ENCODE measurements around the gene CCR7.

DNA sequence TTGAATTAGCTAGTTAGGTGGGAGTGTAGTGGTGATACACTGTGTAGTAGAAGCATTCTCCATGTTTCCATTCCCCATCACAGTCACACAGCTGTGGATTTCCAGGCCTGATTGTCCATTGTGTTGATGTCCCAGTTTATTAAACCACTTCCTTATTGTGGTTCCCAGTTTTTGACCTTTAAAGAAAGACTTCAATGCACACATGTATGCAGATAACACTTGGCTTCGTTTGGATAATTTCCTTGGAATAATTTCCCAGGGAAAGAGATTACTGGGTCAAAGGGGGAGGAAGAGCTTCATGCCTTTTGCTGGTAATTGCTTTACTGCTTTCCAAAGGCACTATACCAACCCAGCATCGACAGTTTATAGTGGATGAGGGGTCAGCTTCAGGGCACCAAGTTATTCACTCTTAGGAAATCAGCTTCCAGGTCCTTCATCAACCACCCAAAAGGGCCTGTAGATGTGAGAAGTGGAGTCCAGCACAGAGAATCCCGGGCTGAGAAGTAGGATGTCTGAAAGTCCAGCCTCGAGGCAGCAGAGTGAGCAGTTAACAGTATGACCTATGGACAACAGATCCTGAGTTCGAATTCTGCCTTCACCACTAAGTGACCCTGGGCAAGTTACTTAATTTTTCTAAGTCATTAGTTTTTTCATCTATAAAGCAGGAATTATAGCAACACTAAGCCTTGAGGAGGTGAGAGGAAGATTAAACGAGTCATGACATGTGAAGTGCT, 32.6 kb downstream of the CCR7 start:
- TF ChIP-seq, protein P1, sequence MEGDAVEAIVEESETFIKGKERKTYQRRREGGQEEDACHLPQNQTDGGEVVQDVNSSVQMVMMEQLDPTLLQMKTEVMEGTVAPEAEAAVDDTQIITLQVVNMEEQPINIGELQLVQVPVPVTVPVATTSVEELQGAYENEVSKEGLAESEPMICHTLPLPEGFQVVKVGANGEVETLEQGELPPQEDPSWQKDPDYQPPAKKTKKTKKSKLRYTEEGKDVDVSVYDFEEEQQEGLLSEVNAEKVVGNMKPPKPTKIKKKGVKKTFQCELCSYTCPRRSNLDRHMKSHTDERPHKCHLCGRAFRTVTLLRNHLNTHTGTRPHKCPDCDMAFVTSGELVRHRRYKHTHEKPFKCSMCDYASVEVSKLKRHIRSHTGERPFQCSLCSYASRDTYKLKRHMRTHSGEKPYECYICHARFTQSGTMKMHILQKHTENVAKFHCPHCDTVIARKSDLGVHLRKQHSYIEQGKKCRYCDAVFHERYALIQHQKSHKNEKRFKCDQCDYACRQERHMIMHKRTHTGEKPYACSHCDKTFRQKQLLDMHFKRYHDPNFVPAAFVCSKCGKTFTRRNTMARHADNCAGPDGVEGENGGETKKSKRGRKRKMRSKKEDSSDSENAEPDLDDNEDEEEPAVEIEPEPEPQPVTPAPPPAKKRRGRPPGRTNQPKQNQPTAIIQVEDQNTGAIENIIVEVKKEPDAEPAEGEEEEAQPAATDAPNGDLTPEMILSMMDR (IDR thresholded peaks at IDR 0.05; ENCODE audit: low read length), result no peak
- TF ChIP-seq EZH2 (optimal IDR thresholded peaks at IDR 0.05; ENCODE audit: low read depth, low read length), result no peak
